GM19043 (cell line): ENCODE measurements around the gene ZC2HC1C.

Experiments
- ATAC-seq: cut with Tn5 transposase; IDR thresholded peaks from one replicate; pipeline ENCODE4 v1.9.1; 2021; ENCODE audit warnings: low read depth; ENCODE audit not compliant: unreplicated experiment

Gene ZC2HC1C

GRCh38 chr14:75128596-75128990 lies 59.2 kb downstream of the ZC2HC1C start:
- ATAC-seq, result no peak
